ENCODE results near the gene FUBP1. TPM values are rescaled to one million over a fixed set of nuclear protein-coding genes. Genes with fewer than 3 reads are reported as not detected.
"Not testable (repeated sequence)": the region's sequence is repeated elsewhere in the genome, so short reads cannot be mapped to it uniquely, and the experiment has no call there.

The FUBP1 gene
- 88.8 TPM for total RNA-seq
- long read RNA-seq, transcript FUBP1-203 (20 exons, 2,378 nt) = major isoform, 19 of 70 reads
- long read RNA-seq, partial matches to known transcripts = 14 of 70 reads
- long read RNA-seq, other reads (novel, unspliced or antisense) = 37 of 70 reads

GRCh38 chr1:77978969-77979876 is at the start of gene FUBP1:
Gene FUBP1, minus strand, starts transcription at chr1:77979072. Its CDS starts 68 bp downstream, at chr1:77979004.
- peak within 1 kb of the TSS; percentile 71 for H3K4me3 ChIP-seq
- H3K27me3 ChIP-seq = no peaks in the 10 kb centered on the region
- H3K27ac ChIP-seq = peak within 1 kb of the TSS; percentile 98
- ATAC-seq = peak; percentile 93
- TF ChIP-seq CTCF (IDR thresholded peaks at IDR 0.05) = peak; percentile 74
- peaks cover 6% of the 10 kb centered on the region for H3K36me3 ChIP-seq
- no peaks in the 10 kb centered on the region for H3K9me3 ChIP-seq
- peak; percentile 94 for DNase-seq
- intact Hi-C loops (cut with DNase I) = loop anchor here (10.0 kb wide), 1 partner anchor 136 kb away; no protein-coding TSS in a partner anchor
- peaks cover 35% of the 10 kb centered on the region for H3K4me1 ChIP-seq

GRCh38 chr1:78021134-78021533 is 42.3 kb upstream of the FUBP1 start:
- H3K36me3 ChIP-seq; H3K27ac ChIP-seq; intact Hi-C loops (cut with DNase I); H3K4me1 ChIP-seq; H3K4me3 ChIP-seq; ATAC-seq; DNase-seq; H3K9me3 ChIP-seq; H3K27me3 ChIP-seq: not testable (repeated sequence)

- ATAC-seq (no peak), DNase-seq (no peak)
- no peaks in the 10 kb centered on the region for H3K27me3 ChIP-seq
- no peak overlapping the region for H3K27ac ChIP-seq
- H3K36me3 ChIP-seq = peaks cover 25% of the 10 kb centered on the region
- no peak for TF ChIP-seq CTCF (IDR thresholded peaks at IDR 0.05)
- H3K4me1 ChIP-seq = no peaks in the 10 kb centered on the region
- H3K4me3 ChIP-seq = no peak overlapping the region
- intact Hi-C loops (cut with DNase I) = no loop called here
- H3K9me3 ChIP-seq = no peaks in the 10 kb centered on the region
Measured at GRCh38 chr1:78019024-78019423, 40.2 kb upstream of the FUBP1 start.

GRCh38 chr1:78015148-78015547 is 36.3 kb upstream of the FUBP1 start:
- Histone ChIP-seq H3K27ac (no peak overlapping the region), H3K9me3 (no peaks in the 10 kb centered on the region), H3K27me3 (no peaks in the 10 kb centered on the region), H3K4me3 (no peak overlapping the region), H3K4me1 (peaks cover 3% of the 10 kb centered on the region), H3K36me3 (peaks cover 29% of the 10 kb centered on the region)
- intact Hi-C loops (cut with DNase I) = no loop called here
- no peak for DNase-seq
- no peak for TF ChIP-seq CTCF (IDR thresholded peaks at IDR 0.05)
- ATAC-seq = no peak

- TF ChIP-seq CTCF (IDR thresholded peaks at IDR 0.05) = no peak
- no peak overlapping the region for H3K4me3 ChIP-seq
- no peaks in the 10 kb centered on the region for H3K27me3 ChIP-seq
- ATAC-seq (no peak), DNase-seq (no peak)
- intact Hi-C loops (cut with DNase I) = no loop called here
- H3K36me3 ChIP-seq = peaks cover 22% of the 10 kb centered on the region
- no peak overlapping the region for H3K27ac ChIP-seq
- H3K4me1 ChIP-seq = peaks cover 14% of the 10 kb centered on the region
- H3K9me3 ChIP-seq = no peaks in the 10 kb centered on the region
Measured at GRCh38 chr1:78011050-78011449, 32.2 kb upstream of the FUBP1 start.

GRCh38 chr1:78009836-78010235 is 31.0 kb upstream of the FUBP1 start:
- no peak for TF ChIP-seq CTCF (IDR thresholded peaks at IDR 0.05)
- ATAC-seq = no peak
- Histone ChIP-seq H3K27ac (no peak overlapping the region), H3K4me1 (peaks cover 14% of the 10 kb centered on the region), H3K4me3 (peak overlapping the region; percentile 69), H3K27me3 (no peaks in the 10 kb centered on the region), H3K36me3 (peaks cover 12% of the 10 kb centered on the region), H3K9me3 (no peaks in the 10 kb centered on the region)
- DNase-seq = no peak
- intact Hi-C loops (cut with DNase I) = no loop called here

Measured in upper lobe of right lung (tissue), 1 donor.